Measurements from ENCODE around the gene RBMS3. TPM values are rescaled to one million over a fixed set of nuclear protein-coding genes. Genes with fewer than 3 reads are reported as not detected.
"Not testable (repeated sequence)": the region's sequence is repeated elsewhere in the genome, so short reads cannot be mapped to it uniquely, and the experiment has no call there.

The RBMS3 gene
- polyA plus RNA-seq, 3 donors from 2014 or later, result not detected

- peaks cover 0 to 4% (median 0%) of the 10 kb centered on the region in 3 donors for H3K36me3 Mint-ChIP-seq
- peaks cover 0 to 2% (median 2%) of the 10 kb centered on the region in 3 donors for H3K27me3 Mint-ChIP-seq (ENCODE audit: low read depth in 3 of 3)
- H3K4me3 Mint-ChIP-seq, result no peak overlapping the region
- H3K4me1 Mint-ChIP-seq, result no peaks in the 10 kb centered on the region
- H3K27ac Mint-ChIP-seq, result no peak overlapping the region
- no peak for DNase-seq
- H3K9me3 Mint-ChIP-seq, result peaks cover 0 to 33% (median 4%) of the 10 kb centered on the region in 6 donors
Measured at GRCh38 chr3:29307295-29307694, 26.4 kb downstream of the RBMS3 start.

GRCh38 chr3:29310865-29311264 lies 30.0 kb downstream of the RBMS3 start:
- H3K36me3 Mint-ChIP-seq, result peaks cover 0 to 4% (median 0%) of the 10 kb centered on the region in 3 donors
- DNase-seq, result no peak
- no peaks in the 10 kb centered on the region for H3K4me1 Mint-ChIP-seq
- peaks cover 0 to 25% (median 6%) of the 10 kb centered on the region in 6 donors for H3K9me3 Mint-ChIP-seq
- no peak overlapping the region for H3K27ac Mint-ChIP-seq
- H3K27me3 Mint-ChIP-seq (ENCODE audit: low read depth in 3 of 3), result peaks cover 0 to 2% (median 0%) of the 10 kb centered on the region in 3 donors
- no peak overlapping the region for H3K4me3 Mint-ChIP-seq

GRCh38 chr3:29311795-29312194 lies 30.9 kb downstream of the RBMS3 start:
- Mint-ChIP-seq H3K27me3 (ENCODE audit: low read depth in 3 of 3) (peaks cover 0 to 1% (median 0%) of the 10 kb centered on the region in 3 donors), H3K4me3 (no peak overlapping the region), H3K36me3 (peaks cover 0 to under 1% (median 0%) of the 10 kb centered on the region in 3 donors), H3K9me3 (peaks cover 0 to 28% (median 6%) of the 10 kb centered on the region in 6 donors), H3K4me1 (no peaks in the 10 kb centered on the region), H3K27ac (no peak overlapping the region)
- DNase-seq, result no peak

- Mint-ChIP-seq H3K4me3 (no peak overlapping the region), H3K36me3 (no peaks in the 10 kb centered on the region), H3K4me1 (no peaks in the 10 kb centered on the region), H3K27ac (no peak overlapping the region), H3K9me3 (peaks cover 0 to 23% (median 6%) of the 10 kb centered on the region in 6 donors), H3K27me3 (ENCODE audit: low read depth in 3 of 3) (peaks cover 0 to 1% (median 0%) of the 10 kb centered on the region in 3 donors)
- DNase-seq, result no peak
Measured at GRCh38 chr3:29312395-29312794, 31.5 kb downstream of the RBMS3 start.

GRCh38 chr3:29312960-29313452 lies 32.1 kb downstream of the RBMS3 start:
- Mint-ChIP-seq H3K27me3 (ENCODE audit: low read depth in 3 of 3) (peaks cover 0 to 3% (median 1%) of the 10 kb centered on the region in 3 donors), H3K36me3 (no peaks in the 10 kb centered on the region), H3K27ac (no peak overlapping the region), H3K9me3 (peaks cover 0 to 23% (median 6%) of the 10 kb centered on the region in 6 donors), H3K4me1 (no peaks in the 10 kb centered on the region), H3K4me3 (no peak overlapping the region)
- no peak for DNase-seq

GRCh38 chr3:29313981-29314726 lies 33.3 kb downstream of the RBMS3 start:
- Mint-ChIP-seq H3K27ac (no peak overlapping the region), H3K4me1 (no peaks in the 10 kb centered on the region), H3K36me3 (no peaks in the 10 kb centered on the region), H3K9me3 (peaks cover 0 to 21% (median 4%) of the 10 kb centered on the region in 6 donors), H3K27me3 (ENCODE audit: low read depth in 3 of 3) (peaks cover 0 to 3% (median 1%) of the 10 kb centered on the region in 3 donors), H3K4me3 (no peak overlapping the region)
- DNase-seq, result no peak

GRCh38 chr3:29314727-29315088 lies 33.8 kb downstream of the RBMS3 start:
- peaks cover 0 to 18% (median 4%) of the 10 kb centered on the region in 6 donors for H3K9me3 Mint-ChIP-seq
- no peak overlapping the region for H3K27ac Mint-ChIP-seq
- no peaks in the 10 kb centered on the region for H3K4me1 Mint-ChIP-seq
- no peak overlapping the region for H3K4me3 Mint-ChIP-seq
- no peaks in the 10 kb centered on the region for H3K36me3 Mint-ChIP-seq
- no peak for DNase-seq
- H3K27me3 Mint-ChIP-seq (ENCODE audit: low read depth in 3 of 3), result peaks cover 0 to 3% (median 1%) of the 10 kb centered on the region in 3 donors

- no peak overlapping the region for H3K27ac Mint-ChIP-seq
- peaks cover 0 to 4% (median 0%) of the 10 kb centered on the region in 3 donors for H3K27me3 Mint-ChIP-seq (ENCODE audit: low read depth in 3 of 3)
- DNase-seq, result no peak
- no peak overlapping the region for H3K4me3 Mint-ChIP-seq
- H3K9me3 Mint-ChIP-seq, result peaks cover 0 to 13% (median 2%) of the 10 kb centered on the region in 6 donors
- no peaks in the 10 kb centered on the region for H3K36me3 Mint-ChIP-seq
- no peaks in the 10 kb centered on the region for H3K4me1 Mint-ChIP-seq
Measured at GRCh38 chr3:29317659-29318173, 36.8 kb downstream of the RBMS3 start.

- Mint-ChIP-seq H3K4me3 (no peak overlapping the region), H3K27ac (no peak overlapping the region), H3K9me3 (peaks cover 0 to 13% (median 2%) of the 10 kb centered on the region in 6 donors), H3K27me3 (ENCODE audit: low read depth in 3 of 3) (peaks cover 0 to 4% (median 0%) of the 10 kb centered on the region in 3 donors), H3K36me3 (no peaks in the 10 kb centered on the region), H3K4me1 (no peaks in the 10 kb centered on the region)
- DNase-seq, result no peak
Measured at GRCh38 chr3:29318251-29318650, 37.4 kb downstream of the RBMS3 start.

- no peak for DNase-seq
- Mint-ChIP-seq H3K27me3 (ENCODE audit: low read depth in 3 of 3) (peaks cover 0 to 4% (median 0%) of the 10 kb centered on the region in 3 donors), H3K4me1 (no peaks in the 10 kb centered on the region), H3K27ac (no peak overlapping the region), H3K36me3 (no peaks in the 10 kb centered on the region), H3K4me3 (no peak overlapping the region), H3K9me3 (peaks cover 0 to 13% (median 2%) of the 10 kb centered on the region in 6 donors)
Measured at GRCh38 chr3:29319262-29319661, 38.4 kb downstream of the RBMS3 start.

GRCh38 chr3:29319798-29320197 lies 38.9 kb downstream of the RBMS3 start:
- Mint-ChIP-seq H3K4me3 (no peak overlapping the region), H3K27me3 (ENCODE audit: low read depth in 3 of 3) (peaks cover 0 to 4% (median 0%) of the 10 kb centered on the region in 3 donors), H3K27ac (no peak overlapping the region), H3K36me3 (no peaks in the 10 kb centered on the region), H3K4me1 (no peaks in the 10 kb centered on the region), H3K9me3 (peaks cover 0 to 13% (median 3%) of the 10 kb centered on the region in 6 donors)
- no peak for DNase-seq

GRCh38 chr3:29322586-29322985 lies 41.7 kb downstream of the RBMS3 start:
- H3K27me3 Mint-ChIP-seq (ENCODE audit: low read depth in 3 of 3), result peaks cover 0 to 4% (median 0%) of the 10 kb centered on the region in 3 donors
- no peak overlapping the region for H3K4me3 Mint-ChIP-seq
- H3K27ac Mint-ChIP-seq, result no peak overlapping the region
- H3K4me1 Mint-ChIP-seq, result no peaks in the 10 kb centered on the region
- H3K36me3 Mint-ChIP-seq, result no peaks in the 10 kb centered on the region
- DNase-seq, result no peak
- peaks cover 0 to 8% (median 2%) of the 10 kb centered on the region in 6 donors for H3K9me3 Mint-ChIP-seq

- Mint-ChIP-seq H3K4me1 (no peaks in the 10 kb centered on the region), H3K4me3 (no peak overlapping the region), H3K9me3 (peaks cover 0 to 8% (median 1%) of the 10 kb centered on the region in 6 donors), H3K27ac (no peak overlapping the region), H3K36me3 (no peaks in the 10 kb centered on the region), H3K27me3 (ENCODE audit: low read depth in 3 of 3) (peaks cover 0 to 1% (median 0%) of the 10 kb centered on the region in 3 donors)
- DNase-seq, result no peak
Measured at GRCh38 chr3:29324180-29324651, 43.3 kb downstream of the RBMS3 start.

- not testable (repeated sequence) for H3K9me3 Mint-ChIP-seq; H3K27me3 Mint-ChIP-seq (ENCODE audit: low read depth in 3 of 3); H3K36me3 Mint-ChIP-seq; H3K4me3 Mint-ChIP-seq; H3K4me1 Mint-ChIP-seq; H3K27ac Mint-ChIP-seq; DNase-seq
Measured at GRCh38 chr3:29326540-29326939, 45.7 kb downstream of the RBMS3 start.
